HepG2 (cell line): ENCODE measurements around the gene SGPP2. TPM values are rescaled to one million over a fixed set of nuclear protein-coding genes. Genes with fewer than 3 reads are reported as not detected.
A peak's percentile ranks its signal among the peaks of the same experiment; 100 is the strongest.

Experiments used
- ATAC-seq: fragments of 200-7000 bp; cut with Tn5 transposase; 3 replicates; pipeline ENCODE4 v1.9.1; 2020; ENCODE audit warnings: mild to moderate bottlenecking, moderate library complexity
- BruUV-seq: library from RNA; stranded (reverse); fragments of 400-500 nt; replicated peaks from 2 replicates; lab custom pipeline; 2021; lab: Mats Ljungman, UMichigan
- CTCF ChIA-PET: fragments of 300-600 bp; formaldehyde crosslinking; extraction: SDS; loops from one replicate; lab custom pipeline; 2021; ENCODE audit warnings: low total read pairs, inconsistent platforms, low intra/inter-chr PET ratio; lab: Yijun Ruan, JAX
- POLR2A ChIA-PET: fragments of 350-600 bp; sonication (Branson Sonifier 250); formaldehyde crosslinking; loops from one replicate; lab custom pipeline; 2020; ENCODE audit warnings: antibody characterized with exemption, inconsistent platforms; lab: Yijun Ruan, JAX
- DNase-seq: peaks from one replicate; pipeline ENCODE4 v3.0.0-alpha.2; 2015; ENCODE audit warnings: low spot score
- FAIRE-seq: peaks from 3 replicates; lab custom pipeline; 2011; peaks lifted over from hg19 to GRCh38; lab: Jason Lieb, UNC
- H2AFZ ChIP-seq: one replicate; pipeline ENCODE4 v1.6.1; 2011; ENCODE audit warnings: low read length, inconsistent platforms
- H3K27ac ChIP-seq: fragments of 300-600 bp; 3 replicates; pipeline ENCODE4 v1.8.0; 2011; ENCODE audit warnings: mixed run types, mild to moderate bottlenecking, mixed read lengths, low read length, inconsistent platforms; ENCODE audit not compliant: insufficient read depth; ENCODE audit errors: extremely low read length
- H3K27me3 ChIP-seq, 2 experiments: fragments of 200-600 bp in 1 of 2; 2 replicates in 1 of 2; 3 replicates in 1 of 2; pipeline versions ENCODE4 v1.6.0 to v1.8.0; 2011; ENCODE audit warnings: low read length in 2 of 2, mild to moderate bottlenecking in 2 of 2, moderate library complexity in 2 of 2, inconsistent platforms in 1 of 2; ENCODE audit not compliant: insufficient read depth in 2 of 2, control insufficient read depth in 1 of 2
- H3K36me3 ChIP-seq, 2 experiments: fragments of 200-600 bp in 1 of 2; replicated peaks in 1 of 2; 2 replicates in 1 of 2; 3 replicates in 1 of 2; pipeline versions ENCODE4 v1.5.1 to v1.8.0; 2011; ENCODE audit warnings: low read length in 2 of 2, inconsistent platforms in 1 of 2; ENCODE audit not compliant: insufficient read depth in 2 of 2, control insufficient read depth in 1 of 2
- H3K4me1 ChIP-seq: 2 replicates; pipeline ENCODE4 v1.5.1; 2012; ENCODE audit warnings: low read length, inconsistent platforms; ENCODE audit not compliant: insufficient read depth
- H3K4me2 ChIP-seq: 2 replicates; pipeline ENCODE4 v1.6.0; 2011; ENCODE audit warnings: low read depth, low read length, inconsistent platforms
- H3K4me3 ChIP-seq, 3 experiments: fragments of 200-600 bp in 1 of 3; sonication (generic), shearing (Covaris generic) in 1 of 3; replicated peaks in 1 of 3; 2 replicates each; pipeline ENCODE4 v1.5.1; 2011 to 2016; ENCODE audit warnings: low read length in 3 of 3, inconsistent platforms in 2 of 3, low read depth in 2 of 3, mild to moderate bottlenecking in 2 of 3, control low read depth in 1 of 3, mixed read lengths in 1 of 3; ENCODE audit not compliant: insufficient read depth in 1 of 3
- H3K79me2 ChIP-seq: one replicate; pipeline ENCODE4 v1.6.1; 2011; ENCODE audit warnings: low read length, inconsistent platforms; ENCODE audit not compliant: insufficient read depth
- H3K9ac ChIP-seq: 2 replicates; pipeline ENCODE4 v1.6.0; 2011; ENCODE audit warnings: mild to moderate bottlenecking, low read depth, low read length, inconsistent platforms; ENCODE audit not compliant: insufficient read depth
- H3K9me3 ChIP-seq: 2 replicates; pipeline ENCODE4 v1.5.1; 2012; ENCODE audit warnings: mild to moderate bottlenecking, low read length
- H4K20me1 ChIP-seq: 2 replicates; pipeline ENCODE4 v1.6.0; 2011; ENCODE audit warnings: inconsistent platforms, mild to moderate bottlenecking, low read length, moderate library complexity; ENCODE audit not compliant: insufficient read depth
- ATF1 ChIP-seq: IDR thresholded peaks from 2 replicates; pipeline ENCODE4 v1.6.1; 2016; ENCODE audit warnings: mild to moderate bottlenecking, control low read depth
- EED ChIP-seq: sonication (generic); formaldehyde crosslinking; IDR thresholded peaks from 2 replicates; pipeline ENCODE4 v1.5.0; 2020; ENCODE audit warnings: mild to moderate bottlenecking, missing genetic modification reagents
- ELF4 ChIP-seq: sonication (generic); formaldehyde crosslinking; IDR thresholded peaks from 2 replicates; pipeline ENCODE4 v1.5.0; 2020; ENCODE audit warnings: missing genetic modification reagents, mild to moderate bottlenecking, moderate library complexity, borderline replicate concordance
- FLYWCH1 ChIP-seq: sonication (generic); formaldehyde crosslinking; IDR thresholded peaks from 2 replicates; pipeline ENCODE4 v1.8.1; 2023; ENCODE audit warnings: mild to moderate bottlenecking, missing genetic modification reagents
- FOXC1 ChIP-seq: sonication (generic); formaldehyde crosslinking; IDR thresholded peaks from 2 replicates; pipeline ENCODE4 v1.8.0; 2022; ENCODE audit warnings: mild to moderate bottlenecking, missing genetic modification reagents, borderline replicate concordance
- FOXK1 ChIP-seq: sonication (generic); formaldehyde crosslinking; IDR thresholded peaks from 2 replicates; pipeline ENCODE4 v1.4.0; 2020; ENCODE audit warnings: low read depth, missing genetic modification reagents, borderline replicate concordance
- GATAD2A ChIP-seq: IDR thresholded peaks from 2 replicates; pipeline ENCODE4 v1.6.1; 2016
- HCFC1 ChIP-seq: fragments of 150-350 bp; IDR thresholded peaks from 2 replicates; pipeline ENCODE4 v1.6.1; 2014; ENCODE audit warnings: low read depth, low read length
- ISL2 ChIP-seq: sonication (generic); formaldehyde crosslinking; IDR thresholded peaks from 2 replicates; pipeline ENCODE4 v1.5.0; 2020; ENCODE audit warnings: missing genetic modification reagents
- MED1 ChIP-seq: sonication (generic); formaldehyde crosslinking; IDR thresholded peaks from 2 replicates; pipeline ENCODE4 v1.4.0; 2020; ENCODE audit warnings: missing genetic modification reagents
- MTF1 ChIP-seq: sonication (generic); formaldehyde crosslinking; IDR thresholded peaks from 2 replicates; pipeline ENCODE4 v1.5.0; 2020; ENCODE audit warnings: missing genetic modification reagents
- MTF2 ChIP-seq: sonication (generic); formaldehyde crosslinking; IDR thresholded peaks from 2 replicates; pipeline ENCODE4 v1.5.0; 2020; ENCODE audit warnings: missing genetic modification reagents, borderline replicate concordance
- POGZ ChIP-seq: sonication (generic); formaldehyde crosslinking; IDR thresholded peaks from 2 replicates; pipeline ENCODE4 v1.4.0; 2020; ENCODE audit warnings: mild to moderate bottlenecking, missing genetic modification reagents
- PRMT3 ChIP-seq: sonication (generic); formaldehyde crosslinking; IDR thresholded peaks from 2 replicates; pipeline ENCODE4 v1.8.1; 2022; ENCODE audit warnings: low read depth, mild to moderate bottlenecking, moderate library complexity, missing genetic modification reagents, borderline replicate concordance
- ZFX ChIP-seq: sonication (generic); formaldehyde crosslinking; IDR thresholded peaks from 2 replicates; pipeline ENCODE4 v1.4.0; 2020; ENCODE audit warnings: mild to moderate bottlenecking, low read depth, missing genetic modification reagents, moderate library complexity
- ZKSCAN8 ChIP-seq: IDR thresholded peaks from 2 replicates; pipeline ENCODE4 v1.6.1; 2016; ENCODE audit warnings: borderline replicate concordance, missing genetic modification reagents, missing compliant biosample characterization
- ZNF331 ChIP-seq: sonication (generic); formaldehyde crosslinking; IDR thresholded peaks from 2 replicates; pipeline ENCODE4 v1.4.0; 2020; ENCODE audit warnings: missing genetic modification reagents
- ZNF337 ChIP-seq: sonication (generic); formaldehyde crosslinking; IDR thresholded peaks from 2 replicates; pipeline ENCODE4 v1.5.1; 2020; ENCODE audit warnings: missing genetic modification reagents, low read depth, mild to moderate bottlenecking, borderline replicate concordance
- ZNF724P ChIP-seq: sonication (generic); formaldehyde crosslinking; IDR thresholded peaks from 2 replicates; pipeline ENCODE4 v1.8.0; 2022; ENCODE audit warnings: missing genetic modification reagents, borderline replicate concordance
- ZNF83 ChIP-seq: sonication (generic); formaldehyde crosslinking; IDR thresholded peaks from 2 replicates; pipeline ENCODE4 v1.4.0; 2020; ENCODE audit warnings: missing genetic modification reagents, mild to moderate bottlenecking, borderline replicate concordance
- ZSCAN9 ChIP-seq: IDR thresholded peaks from 2 replicates; pipeline ENCODE4 v1.6.1; 2016; ENCODE audit warnings: borderline replicate concordance
- WGBS: methylation state at CpG from one replicate; pipeline ENCODE4 v1.1.6; 2017; ENCODE audit warnings: low lambda C conversion rate; 5-methylcytosine and 5-hydroxymethylcytosine counted together
- in situ Hi-C: cut with HindIII; loops from 2 replicates; pipeline ENCODE4 v1.10.0; 2017; ENCODE audit warnings: low pct_unique_long_range_greater_than_20kb; ENCODE audit not compliant: extremely low pct_ligation_motif_present
- intact Hi-C: fragments of 100-400 bp; cut with micrococcal nuclease; formaldehyde crosslinking; loops from one replicate; pipeline ENCODE4 v1.10.0; 2022; ENCODE audit not compliant: unreplicated experiment
- polyA plus RNA-seq, 8 experiments: library from polyadenylated mRNA; depleted of rRNA in 3 of 8; stranded (reverse) in 7 of 8; unstranded in 1 of 8; fragments of >200 nt; fragmentation: Illumina TruSeq in 4 of 8; extraction: Trizol in 4 of 8; gene quantifications; 2 replicates each; pipeline versions ENCODE4 v1.2.1 to v1.2.3, GENCODE V29; 2011 to 2016; ENCODE audit warnings: low read depth in 4 of 8, missing spikeins in 1 of 8, mixed read lengths in 1 of 8; ENCODE audit not compliant: insufficient read depth in 1 of 8
- total RNA-seq, 5 experiments: library from RNA; depleted of rRNA; stranded (reverse); fragments of >200 nt; fragmentation: Illumina TruSeq; extraction: Trizol; gene quantifications; 2 replicates each; pipeline ENCODE4 v1.2.3, GENCODE V29; 2016; ENCODE audit warnings: low read depth in 1 of 5
- TF ChIP-seq, protein P1 (sequence below): sonication (generic); formaldehyde crosslinking; IDR thresholded peaks from 2 replicates; pipeline ENCODE4 v1.8.0; 2022; ENCODE audit warnings: low read depth, missing genetic modification reagents
- TF ChIP-seq, protein P2 (sequence below): sonication (generic); formaldehyde crosslinking; IDR thresholded peaks from 2 replicates; pipeline ENCODE4 v1.5.1; 2020; ENCODE audit warnings: mild to moderate bottlenecking, missing genetic modification reagents, moderate library complexity
- TF ChIP-seq, protein P3 (sequence below): sonication (generic); formaldehyde crosslinking; IDR thresholded peaks from 2 replicates; pipeline ENCODE4 v1.5.0; 2020; ENCODE audit warnings: missing genetic modification reagents

The SGPP2 gene
- total and polyA plus RNA-seq, 2 of the 13 experiments (the other 11 are each of a cell fraction or from before 2014, with no cell fraction given), result not detected

DNA sequence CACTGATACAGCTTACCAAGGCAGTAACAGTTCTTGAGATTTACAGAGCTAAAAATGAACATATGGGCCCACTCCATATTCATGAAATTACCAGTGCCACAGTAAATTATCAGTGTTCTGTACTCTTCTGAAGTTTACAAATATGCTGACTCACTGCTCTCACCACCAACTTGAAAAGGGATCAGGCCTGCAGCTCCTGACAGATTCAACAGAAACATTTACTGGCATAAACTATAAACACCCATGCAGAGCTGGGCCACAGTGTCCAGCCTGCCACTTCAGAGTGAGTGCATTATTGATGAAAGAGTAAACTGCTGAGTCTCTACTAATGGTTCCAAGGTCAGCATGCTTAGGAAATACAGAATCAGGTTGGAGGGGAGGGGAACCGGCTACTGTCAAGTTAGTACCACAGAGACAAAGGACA, 148.4 kb downstream of the SGPP2 start:
- peak; percentile 99 for ATAC-seq
- no peaks in the 10 kb centered on the region for H3K79me2 ChIP-seq
- intact Hi-C loops (no loop called here), in situ Hi-C loops (no loop called here)
- peak; percentile 81 for FAIRE-seq
- WGBS, result 9% methylated on average over 1 of the region's 1 CpG
- no peaks in the 10 kb centered on the region for H4K20me1 ChIP-seq
- H3K36me3 ChIP-seq, result peaks cover 5 to 17% of the 10 kb centered on the region in 2 experiments
- H3K9me3 ChIP-seq, result no peaks in the 10 kb centered on the region
- H3K9ac ChIP-seq, result no peak overlapping the region
- DNase-seq, result peak; percentile 76
- no peak overlapping the region for H2AFZ ChIP-seq
- BruUV-seq, result no TSS peak
- H3K4me2 ChIP-seq, result peak overlapping the region; percentile 1; the same call in 1 of the 2 replicates
- H3K4me1 ChIP-seq, result peaks cover 22% of the 10 kb centered on the region
- ChIA-PET POLR2A (no interaction called here), CTCF (no interaction called here)
- no peak overlapping the region for H3K4me3 ChIP-seq
- peak overlapping the region; percentile 45 for H3K27ac ChIP-seq
- H3K27me3 ChIP-seq, result no peaks in the 10 kb centered on the region
- TF ChIP-seq MTF1 (CRISPR knock-in tag), result no peak
- TF ChIP-seq MED1, result peak; percentile 53
- TF ChIP-seq ISL2 (CRISPR knock-in tag), result no peak
- TF ChIP-seq EED (CRISPR knock-in tag), result no peak
- TF ChIP-seq, protein P1, sequence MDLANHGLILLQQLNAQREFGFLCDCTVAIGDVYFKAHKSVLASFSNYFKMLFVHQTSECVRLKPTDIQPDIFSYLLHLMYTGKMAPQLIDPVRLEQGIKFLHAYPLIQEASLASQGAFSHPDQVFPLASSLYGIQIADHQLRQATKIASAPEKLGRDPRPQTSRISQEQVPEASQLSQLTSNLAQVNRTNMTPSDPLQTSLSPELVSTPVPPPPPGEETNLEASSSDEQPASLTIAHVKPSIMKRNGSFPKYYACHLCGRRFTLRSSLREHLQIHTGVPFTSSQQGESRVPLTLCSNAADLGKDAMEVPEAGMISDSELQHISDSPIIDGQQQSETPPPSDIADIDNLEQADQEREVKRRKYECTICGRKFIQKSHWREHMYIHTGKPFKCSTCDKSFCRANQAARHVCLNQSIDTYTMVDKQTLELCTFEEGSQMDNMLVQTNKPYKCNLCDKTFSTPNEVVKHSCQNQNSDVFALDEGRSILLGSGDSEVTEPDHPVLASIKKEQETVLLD (CRISPR knock-in tag), result no peak
- no peak for TF ChIP-seq ZKSCAN8 (CRISPR knock-in tag)
- no peak for TF ChIP-seq FOXC1
- no peak for TF ChIP-seq PRMT3 (CRISPR knock-in tag)
- 0 out of 2 replicates have a peak, but pooled peaks have one; percentile 36 for TF ChIP-seq POGZ (CRISPR knock-in tag)
- TF ChIP-seq, protein P2, sequence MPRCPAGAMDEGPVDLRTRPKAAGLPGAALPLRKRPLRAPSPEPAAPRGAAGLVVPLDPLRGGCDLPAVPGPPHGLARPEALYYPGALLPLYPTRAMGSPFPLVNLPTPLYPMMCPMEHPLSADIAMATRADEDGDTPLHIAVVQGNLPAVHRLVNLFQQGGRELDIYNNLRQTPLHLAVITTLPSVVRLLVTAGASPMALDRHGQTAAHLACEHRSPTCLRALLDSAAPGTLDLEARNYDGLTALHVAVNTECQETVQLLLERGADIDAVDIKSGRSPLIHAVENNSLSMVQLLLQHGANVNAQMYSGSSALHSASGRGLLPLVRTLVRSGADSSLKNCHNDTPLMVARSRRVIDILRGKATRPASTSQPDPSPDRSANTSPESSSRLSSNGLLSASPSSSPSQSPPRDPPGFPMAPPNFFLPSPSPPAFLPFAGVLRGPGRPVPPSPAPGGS, result no peak
- no peak for TF ChIP-seq ELF4 (CRISPR knock-in tag)
- no peak for TF ChIP-seq ZNF337
- TF ChIP-seq HCFC1, result no peak
- TF ChIP-seq ZFX, result peak; percentile 51
- TF ChIP-seq ZNF83 (CRISPR knock-in tag), result no peak
- TF ChIP-seq ATF1, result no peak
- TF ChIP-seq, protein P3, sequence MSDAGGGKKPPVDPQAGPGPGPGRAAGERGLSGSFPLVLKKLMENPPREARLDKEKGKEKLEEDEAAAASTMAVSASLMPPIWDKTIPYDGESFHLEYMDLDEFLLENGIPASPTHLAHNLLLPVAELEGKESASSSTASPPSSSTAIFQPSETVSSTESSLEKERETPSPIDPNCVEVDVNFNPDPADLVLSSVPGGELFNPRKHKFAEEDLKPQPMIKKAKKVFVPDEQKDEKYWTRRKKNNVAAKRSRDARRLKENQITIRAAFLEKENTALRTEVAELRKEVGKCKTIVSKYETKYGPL, result no peak
- no peak for TF ChIP-seq MTF2 (CRISPR knock-in tag)
- no peak for TF ChIP-seq FLYWCH1
- no peak for TF ChIP-seq ZNF724P
- no peak for TF ChIP-seq ZSCAN9
- TF ChIP-seq GATAD2A (CRISPR knock-in tag), result peak; percentile 87
- peak; percentile 96 for TF ChIP-seq ZNF331 (CRISPR knock-in tag)
- no peak for TF ChIP-seq FOXK1
